GM06990 (cell line): ENCODE data around the gene NFX1.

Experiments used
- DNase-seq: peaks from one replicate; pipeline ENCODE4 v3.0.0-alpha.2; 2011; ENCODE audit not compliant: insufficient read length; ENCODE audit errors: extremely low read depth
- H3K27me3 ChIP-seq: replicated peaks from 2 replicates; pipeline ENCODE4 v1.6.0; 2011; ENCODE audit warnings: low read length; ENCODE audit not compliant: control insufficient read depth, insufficient read depth
- H3K36me3 ChIP-seq: 2 replicates; pipeline ENCODE4 v1.5.1; 2011; ENCODE audit warnings: low read length; ENCODE audit not compliant: control insufficient read depth, insufficient read depth
- H3K4me3 ChIP-seq: replicated peaks from 2 replicates; pipeline ENCODE4 v1.5.1; 2011; ENCODE audit warnings: low read depth, mild to moderate bottlenecking, control low read depth, low read length
- CTCF ChIP-seq: IDR thresholded peaks from 2 replicates; pipeline ENCODE4 v1.5.1; 2011; ENCODE audit warnings: low read length, control low read depth, mild to moderate bottlenecking, inconsistent platforms; ENCODE audit not compliant: insufficient read depth, poor library complexity, severe bottlenecking

NFX1 gene

GRCh38 chr9:33366979-33367480 is 76.7 kb downstream of the NFX1 start:
- no peak for TF ChIP-seq CTCF
- no peak for DNase-seq
- H3K4me3 ChIP-seq, result no peak overlapping the region
- peaks cover 26% of the 10 kb centered on the region for H3K36me3 ChIP-seq
- no peaks in the 10 kb centered on the region for H3K27me3 ChIP-seq

DNA sequence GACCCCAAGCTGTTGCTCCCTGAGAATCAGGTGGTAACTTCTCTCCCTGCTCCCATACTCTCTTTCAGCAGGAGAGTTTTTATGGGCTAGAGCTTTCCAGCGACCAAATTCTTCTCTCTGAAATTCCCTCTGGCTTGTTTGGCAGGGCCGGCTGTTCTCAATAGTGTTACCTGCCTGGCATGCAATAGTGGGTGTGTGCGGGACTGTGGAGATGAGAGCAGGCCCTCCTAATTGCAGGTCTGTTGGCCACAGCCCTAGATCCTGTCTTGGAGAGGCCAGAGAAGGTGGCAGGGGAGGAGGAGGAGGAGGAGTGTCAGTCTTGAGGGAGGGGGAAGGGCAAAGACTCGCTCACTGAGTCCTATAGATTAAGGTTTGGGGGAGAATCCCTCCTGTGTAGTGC is 82.6 kb downstream of the NFX1 start:
- H3K27me3 ChIP-seq, result no peaks in the 10 kb centered on the region
- H3K4me3 ChIP-seq, result no peak overlapping the region
- TF ChIP-seq CTCF, result no peak
- DNase-seq, result no peak
- H3K36me3 ChIP-seq, result peaks cover 20% of the 10 kb centered on the region

GRCh38 chr9:33374190-33374589 is 83.9 kb downstream of the NFX1 start:
- peaks cover 14% of the 10 kb centered on the region for H3K36me3 ChIP-seq
- H3K4me3 ChIP-seq, result no peak overlapping the region
- no peaks in the 10 kb centered on the region for H3K27me3 ChIP-seq
- TF ChIP-seq CTCF, result no peak
- DNase-seq, result no peak

DNA sequence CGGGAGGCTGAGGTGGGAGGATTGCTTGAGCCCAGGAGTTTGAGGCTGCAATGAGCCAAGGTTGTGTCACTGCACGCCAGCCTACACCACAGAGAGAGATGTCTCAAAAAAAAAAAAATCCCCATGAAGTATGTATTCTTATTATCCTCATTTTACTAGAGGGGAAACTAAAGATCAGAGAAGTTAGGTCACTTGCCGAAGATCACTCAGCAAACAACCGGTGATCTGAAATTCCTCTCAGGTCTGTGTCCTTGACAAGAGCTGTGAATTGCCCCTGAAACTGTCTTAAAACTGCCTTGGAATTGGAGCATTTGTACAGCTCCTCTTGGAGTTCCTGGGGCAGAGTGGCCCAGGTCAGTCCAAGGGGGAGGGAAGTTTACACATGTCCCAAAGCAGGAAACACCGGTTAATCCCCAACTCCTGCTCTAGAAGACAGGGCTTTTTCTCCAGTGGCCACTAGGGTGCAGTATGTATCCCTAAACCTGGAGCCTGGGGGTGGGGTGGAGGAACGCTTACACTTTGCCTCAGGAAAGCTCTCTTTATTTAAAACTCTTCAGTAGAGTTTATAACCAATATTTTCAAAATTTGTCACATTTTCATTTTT is 84.4 kb downstream of the NFX1 start:
- peak; percentile 87 for TF ChIP-seq CTCF
- Histone ChIP-seq H3K4me3 (no peak overlapping the region), H3K27me3 (no peaks in the 10 kb centered on the region), H3K36me3 (peaks cover 14% of the 10 kb centered on the region)
- DNase-seq, result no peak

- peaks cover 14% of the 10 kb centered on the region for H3K36me3 ChIP-seq
- no peak for TF ChIP-seq CTCF
- H3K4me3 ChIP-seq, result no peak overlapping the region
- no peaks in the 10 kb centered on the region for H3K27me3 ChIP-seq
- no peak for DNase-seq
These were observed 85.0 kb downstream of the NFX1 start for GRCh38 chr9:33375238-33375840.
